ENCODE results near the gene EIF4G3.

- TF ChIP-seq, protein P1, sequence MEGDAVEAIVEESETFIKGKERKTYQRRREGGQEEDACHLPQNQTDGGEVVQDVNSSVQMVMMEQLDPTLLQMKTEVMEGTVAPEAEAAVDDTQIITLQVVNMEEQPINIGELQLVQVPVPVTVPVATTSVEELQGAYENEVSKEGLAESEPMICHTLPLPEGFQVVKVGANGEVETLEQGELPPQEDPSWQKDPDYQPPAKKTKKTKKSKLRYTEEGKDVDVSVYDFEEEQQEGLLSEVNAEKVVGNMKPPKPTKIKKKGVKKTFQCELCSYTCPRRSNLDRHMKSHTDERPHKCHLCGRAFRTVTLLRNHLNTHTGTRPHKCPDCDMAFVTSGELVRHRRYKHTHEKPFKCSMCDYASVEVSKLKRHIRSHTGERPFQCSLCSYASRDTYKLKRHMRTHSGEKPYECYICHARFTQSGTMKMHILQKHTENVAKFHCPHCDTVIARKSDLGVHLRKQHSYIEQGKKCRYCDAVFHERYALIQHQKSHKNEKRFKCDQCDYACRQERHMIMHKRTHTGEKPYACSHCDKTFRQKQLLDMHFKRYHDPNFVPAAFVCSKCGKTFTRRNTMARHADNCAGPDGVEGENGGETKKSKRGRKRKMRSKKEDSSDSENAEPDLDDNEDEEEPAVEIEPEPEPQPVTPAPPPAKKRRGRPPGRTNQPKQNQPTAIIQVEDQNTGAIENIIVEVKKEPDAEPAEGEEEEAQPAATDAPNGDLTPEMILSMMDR (optimal IDR thresholded peaks at IDR 0.05 in 1 of 3, IDR thresholded peaks at IDR 0.05 in 1 of 3, conservative IDR thresholded peaks at IDR 0.05 in 1 of 3; ENCODE audit: extremely low read depth in 1 of 3, insufficient read depth in 2 of 3, low read length in 3 of 3), result no peak
- no peak for TF ChIP-seq EZH2 (IDR thresholded peaks at IDR 0.05; ENCODE audit: low read length)
These were observed 109.0 kb downstream of the EIF4G3 start for GRCh38 chr1:21067551-21068227.
